ENCODE measurements around the gene ZCCHC3. TPM values are rescaled to one million over a fixed set of nuclear protein-coding genes. Genes with fewer than 3 reads are reported as not detected.

ZCCHC3 gene
- total RNA-seq, 1 experiment from 2014 or later = 43.6 TPM

DNA sequence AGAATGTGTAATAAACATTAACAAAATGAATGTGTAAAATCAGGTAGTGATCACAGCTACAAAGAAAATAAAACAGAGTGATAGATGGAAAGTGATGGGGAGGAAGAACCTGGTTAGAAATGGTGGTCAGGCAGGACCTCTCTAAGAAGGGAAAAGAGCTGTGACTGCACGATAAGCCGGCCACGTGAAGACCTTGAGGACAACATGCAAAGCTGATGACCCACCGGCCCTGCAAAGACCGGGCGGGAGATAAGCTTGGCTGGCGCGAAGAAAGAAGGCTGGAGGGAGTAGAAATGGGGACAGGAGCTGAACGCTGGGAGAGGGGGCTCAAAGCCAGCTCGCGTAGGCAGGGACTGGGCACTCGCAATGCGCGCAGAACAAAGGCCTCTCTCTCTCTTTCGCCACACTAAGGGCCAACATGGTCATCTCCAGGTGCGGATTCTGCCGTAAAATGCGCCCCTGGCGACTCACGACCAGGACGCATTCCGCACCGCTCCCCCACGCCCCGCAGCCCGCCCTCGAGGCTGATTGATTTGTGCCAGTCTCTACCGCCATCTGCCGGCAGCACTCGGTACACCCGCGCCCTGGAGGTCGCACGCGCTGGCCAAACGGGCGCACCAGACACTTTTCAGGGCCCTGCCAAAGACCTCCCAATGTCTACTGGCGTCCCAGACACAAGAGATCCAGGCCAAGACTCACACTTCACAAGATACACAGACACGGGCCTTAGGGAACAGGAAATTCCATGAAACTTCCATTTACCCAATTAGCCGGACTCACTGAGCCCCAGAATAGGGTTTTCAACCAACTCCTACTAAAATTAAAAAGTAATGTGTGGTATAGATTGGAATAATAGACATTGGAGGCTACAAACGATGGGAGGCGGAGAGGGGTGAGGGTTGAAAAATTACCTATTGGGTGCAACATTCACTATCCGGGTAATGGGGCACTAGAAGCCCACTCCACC, 30.5 kb upstream of the ZCCHC3 start (continued):
- TF ChIP-seq, protein P1, sequence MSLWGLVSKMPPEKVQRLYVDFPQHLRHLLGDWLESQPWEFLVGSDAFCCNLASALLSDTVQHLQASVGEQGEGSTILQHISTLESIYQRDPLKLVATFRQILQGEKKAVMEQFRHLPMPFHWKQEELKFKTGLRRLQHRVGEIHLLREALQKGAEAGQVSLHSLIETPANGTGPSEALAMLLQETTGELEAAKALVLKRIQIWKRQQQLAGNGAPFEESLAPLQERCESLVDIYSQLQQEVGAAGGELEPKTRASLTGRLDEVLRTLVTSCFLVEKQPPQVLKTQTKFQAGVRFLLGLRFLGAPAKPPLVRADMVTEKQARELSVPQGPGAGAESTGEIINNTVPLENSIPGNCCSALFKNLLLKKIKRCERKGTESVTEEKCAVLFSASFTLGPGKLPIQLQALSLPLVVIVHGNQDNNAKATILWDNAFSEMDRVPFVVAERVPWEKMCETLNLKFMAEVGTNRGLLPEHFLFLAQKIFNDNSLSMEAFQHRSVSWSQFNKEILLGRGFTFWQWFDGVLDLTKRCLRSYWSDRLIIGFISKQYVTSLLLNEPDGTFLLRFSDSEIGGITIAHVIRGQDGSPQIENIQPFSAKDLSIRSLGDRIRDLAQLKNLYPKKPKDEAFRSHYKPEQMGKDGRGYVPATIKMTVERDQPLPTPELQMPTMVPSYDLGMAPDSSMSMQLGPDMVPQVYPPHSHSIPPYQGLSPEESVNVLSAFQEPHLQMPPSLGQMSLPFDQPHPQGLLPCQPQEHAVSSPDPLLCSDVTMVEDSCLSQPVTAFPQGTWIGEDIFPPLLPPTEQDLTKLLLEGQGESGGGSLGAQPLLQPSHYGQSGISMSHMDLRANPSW (CRISPR knock-in tag; conservative IDR thresholded peaks at IDR 0.05; ENCODE audit: low read depth) = no peak
- TF ChIP-seq RELA (CRISPR knock-in tag; IDR thresholded peaks at IDR 0.05; ENCODE audit: borderline replicate concordance) (no peak), SMAD3 (CRISPR knock-in tag; IDR thresholded peaks at IDR 0.05; ENCODE audit: borderline replicate concordance) (no peak; the same call in 1 of the 2 replicates), NR2C2 (CRISPR knock-in tag; IDR thresholded peaks at IDR 0.05) (no peak), CBFB (CRISPR knock-in tag; IDR thresholded peaks at IDR 0.05; ENCODE audit: low read depth) (no peak), RORB (CRISPR knock-in tag; IDR thresholded peaks at IDR 0.05) (no peak), NFE2L1 (CRISPR knock-in tag; IDR thresholded peaks at IDR 0.05) (peak; percentile 75; the same call in 1 of the 2 replicates), ETV6 (CRISPR knock-in tag; IDR thresholded peaks at IDR 0.05) (0 out of 2 replicates have a peak, but pooled peaks have one; percentile 70), ESRRA (CRISPR knock-in tag; IDR thresholded peaks at IDR 0.05; ENCODE audit: borderline replicate concordance) (no peak), EMX1 (CRISPR knock-in tag; IDR thresholded peaks at IDR 0.05) (no peak), ZNF396 (CRISPR knock-in tag; IDR thresholded peaks at IDR 0.05; ENCODE audit: borderline replicate concordance) (no peak), FOXP1 (CRISPR knock-in tag; IDR thresholded peaks at IDR 0.05; ENCODE audit: borderline replicate concordance) (peak; percentile 80; the same call in 1 of the 2 replicates), HMGA2 (CRISPR knock-in tag; IDR thresholded peaks at IDR 0.05) (no peak), CREB1 (CRISPR knock-in tag; IDR thresholded peaks at IDR 0.05) (no peak)
- TF ChIP-seq, protein P2, sequence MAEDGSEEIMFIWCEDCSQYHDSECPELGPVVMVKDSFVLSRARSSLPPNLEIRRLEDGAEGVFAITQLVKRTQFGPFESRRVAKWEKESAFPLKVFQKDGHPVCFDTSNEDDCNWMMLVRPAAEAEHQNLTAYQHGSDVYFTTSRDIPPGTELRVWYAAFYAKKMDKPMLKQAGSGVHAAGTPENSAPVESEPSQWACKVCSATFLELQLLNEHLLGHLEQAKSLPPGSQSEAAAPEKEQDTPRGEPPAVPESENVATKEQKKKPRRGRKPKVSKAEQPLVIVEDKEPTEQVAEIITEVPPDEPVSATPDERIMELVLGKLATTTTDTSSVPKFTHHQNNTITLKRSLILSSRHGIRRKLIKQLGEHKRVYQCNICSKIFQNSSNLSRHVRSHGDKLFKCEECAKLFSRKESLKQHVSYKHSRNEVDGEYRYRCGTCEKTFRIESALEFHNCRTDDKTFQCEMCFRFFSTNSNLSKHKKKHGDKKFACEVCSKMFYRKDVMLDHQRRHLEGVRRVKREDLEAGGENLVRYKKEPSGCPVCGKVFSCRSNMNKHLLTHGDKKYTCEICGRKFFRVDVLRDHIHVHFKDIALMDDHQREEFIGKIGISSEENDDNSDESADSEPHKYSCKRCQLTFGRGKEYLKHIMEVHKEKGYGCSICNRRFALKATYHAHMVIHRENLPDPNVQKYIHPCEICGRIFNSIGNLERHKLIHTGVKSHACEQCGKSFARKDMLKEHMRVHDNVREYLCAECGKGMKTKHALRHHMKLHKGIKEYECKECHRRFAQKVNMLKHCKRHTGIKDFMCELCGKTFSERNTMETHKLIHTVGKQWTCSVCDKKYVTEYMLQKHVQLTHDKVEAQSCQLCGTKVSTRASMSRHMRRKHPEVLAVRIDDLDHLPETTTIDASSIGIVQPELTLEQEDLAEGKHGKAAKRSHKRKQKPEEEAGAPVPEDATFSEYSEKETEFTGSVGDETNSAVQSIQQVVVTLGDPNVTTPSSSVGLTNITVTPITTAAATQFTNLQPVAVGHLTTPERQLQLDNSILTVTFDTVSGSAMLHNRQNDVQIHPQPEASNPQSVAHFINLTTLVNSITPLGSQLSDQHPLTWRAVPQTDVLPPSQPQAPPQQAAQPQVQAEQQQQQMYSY (CRISPR knock-in tag; IDR thresholded peaks at IDR 0.05) = no peak
- TF ChIP-seq, protein P3, sequence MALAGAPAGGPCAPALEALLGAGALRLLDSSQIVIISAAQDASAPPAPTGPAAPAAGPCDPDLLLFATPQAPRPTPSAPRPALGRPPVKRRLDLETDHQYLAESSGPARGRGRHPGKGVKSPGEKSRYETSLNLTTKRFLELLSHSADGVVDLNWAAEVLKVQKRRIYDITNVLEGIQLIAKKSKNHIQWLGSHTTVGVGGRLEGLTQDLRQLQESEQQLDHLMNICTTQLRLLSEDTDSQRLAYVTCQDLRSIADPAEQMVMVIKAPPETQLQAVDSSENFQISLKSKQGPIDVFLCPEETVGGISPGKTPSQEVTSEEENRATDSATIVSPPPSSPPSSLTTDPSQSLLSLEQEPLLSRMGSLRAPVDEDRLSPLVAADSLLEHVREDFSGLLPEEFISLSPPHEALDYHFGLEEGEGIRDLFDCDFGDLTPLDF (CRISPR knock-in tag; IDR thresholded peaks at IDR 0.05) = no peak
- TF ChIP-seq, protein P4, sequence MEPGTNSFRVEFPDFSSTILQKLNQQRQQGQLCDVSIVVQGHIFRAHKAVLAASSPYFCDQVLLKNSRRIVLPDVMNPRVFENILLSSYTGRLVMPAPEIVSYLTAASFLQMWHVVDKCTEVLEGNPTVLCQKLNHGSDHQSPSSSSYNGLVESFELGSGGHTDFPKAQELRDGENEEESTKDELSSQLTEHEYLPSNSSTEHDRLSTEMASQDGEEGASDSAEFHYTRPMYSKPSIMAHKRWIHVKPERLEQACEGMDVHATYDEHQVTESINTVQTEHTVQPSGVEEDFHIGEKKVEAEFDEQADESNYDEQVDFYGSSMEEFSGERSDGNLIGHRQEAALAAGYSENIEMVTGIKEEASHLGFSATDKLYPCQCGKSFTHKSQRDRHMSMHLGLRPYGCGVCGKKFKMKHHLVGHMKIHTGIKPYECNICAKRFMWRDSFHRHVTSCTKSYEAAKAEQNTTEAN (CRISPR knock-in tag; IDR thresholded peaks at IDR 0.05) = 0 out of 2 replicates have a peak, but pooled peaks have one; percentile 59
- TF ChIP-seq, protein P5, sequence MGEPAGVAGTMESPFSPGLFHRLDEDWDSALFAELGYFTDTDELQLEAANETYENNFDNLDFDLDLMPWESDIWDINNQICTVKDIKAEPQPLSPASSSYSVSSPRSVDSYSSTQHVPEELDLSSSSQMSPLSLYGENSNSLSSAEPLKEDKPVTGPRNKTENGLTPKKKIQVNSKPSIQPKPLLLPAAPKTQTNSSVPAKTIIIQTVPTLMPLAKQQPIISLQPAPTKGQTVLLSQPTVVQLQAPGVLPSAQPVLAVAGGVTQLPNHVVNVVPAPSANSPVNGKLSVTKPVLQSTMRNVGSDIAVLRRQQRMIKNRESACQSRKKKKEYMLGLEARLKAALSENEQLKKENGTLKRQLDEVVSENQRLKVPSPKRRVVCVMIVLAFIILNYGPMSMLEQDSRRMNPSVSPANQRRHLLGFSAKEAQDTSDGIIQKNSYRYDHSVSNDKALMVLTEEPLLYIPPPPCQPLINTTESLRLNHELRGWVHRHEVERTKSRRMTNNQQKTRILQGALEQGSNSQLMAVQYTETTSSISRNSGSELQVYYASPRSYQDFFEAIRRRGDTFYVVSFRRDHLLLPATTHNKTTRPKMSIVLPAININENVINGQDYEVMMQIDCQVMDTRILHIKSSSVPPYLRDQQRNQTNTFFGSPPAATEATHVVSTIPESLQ (CRISPR knock-in tag; IDR thresholded peaks at IDR 0.05) = no peak

Data from WTC11 (cell line).